ENCODE results near the gene FAM222B.
"Not testable (repeated sequence)": the region's sequence is repeated elsewhere in the genome, so short reads cannot be mapped to it uniquely, and the experiment has no call there.

Gene FAM222B

GRCh38 chr17:28879886-28880571 lies 37.4 kb upstream of the FAM222B start:
- TF ChIP-seq, protein P1, sequence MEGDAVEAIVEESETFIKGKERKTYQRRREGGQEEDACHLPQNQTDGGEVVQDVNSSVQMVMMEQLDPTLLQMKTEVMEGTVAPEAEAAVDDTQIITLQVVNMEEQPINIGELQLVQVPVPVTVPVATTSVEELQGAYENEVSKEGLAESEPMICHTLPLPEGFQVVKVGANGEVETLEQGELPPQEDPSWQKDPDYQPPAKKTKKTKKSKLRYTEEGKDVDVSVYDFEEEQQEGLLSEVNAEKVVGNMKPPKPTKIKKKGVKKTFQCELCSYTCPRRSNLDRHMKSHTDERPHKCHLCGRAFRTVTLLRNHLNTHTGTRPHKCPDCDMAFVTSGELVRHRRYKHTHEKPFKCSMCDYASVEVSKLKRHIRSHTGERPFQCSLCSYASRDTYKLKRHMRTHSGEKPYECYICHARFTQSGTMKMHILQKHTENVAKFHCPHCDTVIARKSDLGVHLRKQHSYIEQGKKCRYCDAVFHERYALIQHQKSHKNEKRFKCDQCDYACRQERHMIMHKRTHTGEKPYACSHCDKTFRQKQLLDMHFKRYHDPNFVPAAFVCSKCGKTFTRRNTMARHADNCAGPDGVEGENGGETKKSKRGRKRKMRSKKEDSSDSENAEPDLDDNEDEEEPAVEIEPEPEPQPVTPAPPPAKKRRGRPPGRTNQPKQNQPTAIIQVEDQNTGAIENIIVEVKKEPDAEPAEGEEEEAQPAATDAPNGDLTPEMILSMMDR (IDR thresholded peaks at IDR 0.05; ENCODE audit: insufficient read depth, low read depth, low read length, missing control alignments), result no peak
- no peak for DNase-seq (ENCODE audit: low read depth)
- no peak overlapping the region for H3K4me3 ChIP-seq (ENCODE audit: low read length)

DNA sequence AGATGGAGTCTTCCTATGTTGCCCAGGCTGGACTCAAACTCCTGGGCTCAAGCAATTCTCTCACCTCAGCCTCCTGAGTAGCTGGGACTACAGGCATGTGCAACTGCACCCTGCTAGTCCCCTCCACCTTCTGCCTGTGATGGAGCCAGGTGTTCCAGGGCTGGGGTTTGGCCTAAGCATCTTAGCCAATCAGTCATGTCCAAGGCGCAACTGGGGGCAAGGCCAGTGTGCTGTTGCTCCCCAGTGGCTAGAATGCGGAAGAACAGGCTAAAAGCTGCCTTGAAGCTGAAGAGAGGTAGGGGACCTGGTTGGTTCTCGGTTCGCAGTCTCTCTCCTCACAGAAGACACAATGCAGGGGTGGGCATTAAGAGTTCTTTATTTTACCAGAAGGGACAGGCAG lies 36.4 kb upstream of the FAM222B start:
- TF ChIP-seq, protein P1 (IDR thresholded peaks at IDR 0.05; ENCODE audit: insufficient read depth, low read depth, low read length, missing control alignments), result peak; percentile 67
- H3K4me3 ChIP-seq (ENCODE audit: low read length), result no peak overlapping the region
- peak; percentile 74 for DNase-seq (ENCODE audit: low read depth)

DNA sequence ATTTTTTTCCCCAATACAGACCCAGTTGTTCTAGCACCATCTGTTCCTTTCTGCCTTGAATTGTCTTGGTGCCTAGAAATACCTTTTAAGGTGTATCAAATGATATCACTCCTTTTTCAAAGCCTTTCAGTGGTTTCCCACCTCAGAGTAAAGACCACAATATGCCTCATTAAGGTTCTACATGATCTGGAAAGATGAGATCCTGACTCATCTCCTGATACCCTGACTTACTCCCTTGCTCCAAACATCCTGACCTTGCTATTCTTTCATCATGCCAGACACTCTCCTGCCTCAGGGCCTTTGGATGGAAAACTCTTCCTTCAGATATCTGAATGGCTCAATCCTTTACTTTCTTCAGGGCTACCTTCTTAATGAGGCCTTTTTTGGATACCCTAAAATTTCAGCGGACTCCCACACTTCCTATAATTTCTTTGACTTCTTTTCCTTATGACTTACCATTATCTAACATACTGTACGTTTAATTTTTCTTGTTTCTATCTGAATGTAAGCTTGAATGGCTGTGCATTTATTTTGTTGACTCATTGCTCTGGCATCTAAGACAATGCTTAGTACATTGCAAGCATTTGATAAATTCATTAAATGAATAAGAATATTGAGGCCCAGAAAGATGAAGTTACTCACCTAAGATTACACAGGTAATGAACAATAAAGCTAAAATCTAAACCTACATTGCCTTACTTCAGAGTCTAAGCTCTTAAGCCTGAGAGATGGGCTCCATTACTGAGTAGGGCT lies 35.7 kb upstream of the FAM222B start:
- no peak overlapping the region for H3K4me3 ChIP-seq (ENCODE audit: low read length)
- TF ChIP-seq, protein P1 (IDR thresholded peaks at IDR 0.05; ENCODE audit: insufficient read depth, low read depth, low read length, missing control alignments), result no peak
- peak; percentile 76 for DNase-seq (ENCODE audit: low read depth)

GRCh38 chr17:28877150-28877711 lies 34.6 kb upstream of the FAM222B start:
- DNase-seq (ENCODE audit: low read depth); H3K4me3 ChIP-seq (ENCODE audit: low read length): not testable (repeated sequence)

DNA sequence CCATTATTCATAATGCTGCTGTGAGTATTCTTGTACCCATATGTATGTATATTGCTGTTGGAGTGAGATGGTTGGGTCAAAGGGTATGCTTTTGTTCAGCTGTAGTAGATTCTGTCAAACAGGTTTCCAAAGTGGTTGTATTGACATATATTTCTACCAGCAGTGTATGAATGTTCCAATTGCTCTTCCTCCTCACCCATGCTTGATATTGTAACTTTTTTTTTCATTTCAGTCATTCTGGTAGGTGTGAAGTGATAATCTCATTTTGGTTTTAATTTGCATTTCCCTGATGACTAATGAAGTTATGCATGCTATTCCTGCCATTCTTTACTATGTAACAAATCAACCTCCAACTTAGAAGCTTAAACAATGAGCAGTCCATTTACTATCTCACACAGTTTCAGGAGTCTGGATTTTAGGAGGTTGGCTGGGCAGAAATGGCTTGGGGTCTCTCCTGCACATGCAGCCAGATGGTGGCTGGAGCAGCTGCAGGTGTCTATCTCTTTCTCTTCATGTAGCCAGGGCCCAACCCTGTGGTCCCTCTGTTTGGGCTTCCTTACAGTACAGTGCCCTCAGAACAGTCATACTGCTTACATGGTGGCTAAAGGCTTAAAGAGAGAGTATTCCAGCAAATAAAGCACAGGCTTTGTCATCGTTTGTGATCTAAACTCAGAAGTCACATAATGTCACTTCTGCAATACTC lies 33.4 kb upstream of the FAM222B start:
- H3K4me3 ChIP-seq (ENCODE audit: low read length), result no peak overlapping the region
- TF ChIP-seq, protein P1 (IDR thresholded peaks at IDR 0.05; ENCODE audit: insufficient read depth, low read depth, low read length, missing control alignments), result no peak
- peak; percentile 34 for DNase-seq (ENCODE audit: low read depth)

GRCh38 chr17:28874750-28875149 lies 32.2 kb upstream of the FAM222B start:
- no peak overlapping the region for H3K4me3 ChIP-seq (ENCODE audit: low read length)
- TF ChIP-seq, protein P1 (IDR thresholded peaks at IDR 0.05; ENCODE audit: insufficient read depth, low read depth, low read length, missing control alignments), result no peak
- DNase-seq (ENCODE audit: low read depth), result no peak

DNA sequence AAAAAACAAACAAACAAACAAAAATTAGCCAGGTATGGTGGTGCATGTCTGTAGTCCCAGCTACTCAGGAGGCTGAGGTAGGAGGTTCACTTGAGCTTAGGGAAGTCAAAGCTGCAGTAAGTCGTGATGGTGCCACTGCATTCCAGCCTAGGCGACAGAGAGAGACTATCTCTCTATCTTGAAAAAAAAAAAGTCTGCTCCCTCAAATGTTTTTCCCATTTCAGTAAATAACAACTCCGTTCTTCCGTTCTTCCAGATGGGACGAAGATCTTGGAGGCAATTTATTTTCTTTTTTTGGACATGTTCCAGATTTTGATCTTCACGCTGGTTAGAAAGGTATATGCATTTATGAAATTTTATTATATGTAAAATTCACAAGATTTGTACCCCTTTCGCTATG lies 31.2 kb upstream of the FAM222B start:
- TF ChIP-seq, protein P1 (IDR thresholded peaks at IDR 0.05; ENCODE audit: insufficient read depth, low read depth, low read length, missing control alignments), result no peak
- no peak overlapping the region for H3K4me3 ChIP-seq (ENCODE audit: low read length)
- DNase-seq (ENCODE audit: low read depth), result no peak

All from epithelial cell of esophagus (primary cell).